ENCODE data around the gene SMAD5.
A peak's percentile ranks its signal among the peaks of the same experiment; 100 is the strongest.

Gene SMAD5

GRCh38 chr5:136132557-136133221 lies at the start of gene SMAD5:
Gene SMAD5, plus strand, starts transcription at chr5:136132845. Its CDS starts 20,916 bp downstream, at chr5:136153761.
- peak; percentile 99 for DNase-seq (ENCODE audit: low spot score)

- no peak for DNase-seq (ENCODE audit: low spot score)
Observed at GRCh38 chr5:136084698-136085097, 47.9 kb upstream of the SMAD5 start.

GRCh38 chr5:136086783-136087566 lies 45.7 kb upstream of the SMAD5 start:
- no peak for DNase-seq (ENCODE audit: low spot score)

GRCh38 chr5:136087961-136088871 lies 44.4 kb upstream of the SMAD5 start:
- DNase-seq (ENCODE audit: low spot score): peak; percentile 48

GRCh38 chr5:136089791-136090190 lies 42.9 kb upstream of the SMAD5 start:
- no peak for DNase-seq (ENCODE audit: low spot score)

- no peak for DNase-seq (ENCODE audit: low spot score)
Observed at GRCh38 chr5:136090319-136090718, 42.3 kb upstream of the SMAD5 start.

GRCh38 chr5:136094189-136094912 lies 38.3 kb upstream of the SMAD5 start:
- no peak for DNase-seq (ENCODE audit: low spot score)

GRCh38 chr5:136094913-136095641 lies 37.6 kb upstream of the SMAD5 start:
- DNase-seq (ENCODE audit: low spot score): no peak

- DNase-seq (ENCODE audit: low spot score): no peak
Observed at GRCh38 chr5:136098176-136098575, 34.5 kb upstream of the SMAD5 start.

- no peak for DNase-seq (ENCODE audit: low spot score)
Observed at GRCh38 chr5:136099870-136100269, 32.8 kb upstream of the SMAD5 start.

GRCh38 chr5:136101884-136102283 lies 30.8 kb upstream of the SMAD5 start:
- DNase-seq (ENCODE audit: low spot score): no peak

GRCh38 chr5:136103118-136103517 lies 29.5 kb upstream of the SMAD5 start:
- DNase-seq (ENCODE audit: low spot score): no peak

GRCh38 chr5:136104306-136104965 lies 28.2 kb upstream of the SMAD5 start:
- DNase-seq (ENCODE audit: low spot score): no peak

- DNase-seq (ENCODE audit: low spot score): no peak
Observed at GRCh38 chr5:136106351-136107031, 26.2 kb upstream of the SMAD5 start.

GRCh38 chr5:136108180-136108611 lies 24.4 kb upstream of the SMAD5 start:
- no peak for DNase-seq (ENCODE audit: low spot score)

GRCh38 chr5:136108766-136109165 lies 23.9 kb upstream of the SMAD5 start:
- DNase-seq (ENCODE audit: low spot score): no peak

- no peak for DNase-seq (ENCODE audit: low spot score)
Observed at GRCh38 chr5:136109453-136110135, 23.1 kb upstream of the SMAD5 start.

- no peak for DNase-seq (ENCODE audit: low spot score)
Observed at GRCh38 chr5:136113606-136114005, 19.0 kb upstream of the SMAD5 start.

GRCh38 chr5:136114414-136115125 lies 18.1 kb upstream of the SMAD5 start:
- DNase-seq (ENCODE audit: low spot score): no peak
